Esophagus muscularis mucosa (tissue), 4 donors: ENCODE measurements around the gene SEMA6C. TPM values are rescaled to one million over a fixed set of nuclear protein-coding genes. Genes with fewer than 3 reads are reported as not detected.

Source experiments
- DNase-seq: peaks from one replicate; pipeline ENCODE4 v3.0.0-alpha.2; 2017; ENCODE audit errors: extremely low spot score
- H3K27ac ChIP-seq, 4 donors: fragments of 200-600 bp; sonication (generic); replicated peaks in 1 of 4; 1 replicate in 3 of 4; 2 replicates in 1 of 4; pipeline ENCODE4 v1.5.1; 2016 to 2019; ENCODE audit warnings: mild to moderate bottlenecking in 1 of 4
- H3K27me3 ChIP-seq, 4 donors: fragments of 200-600 bp; sonication (generic); one replicate each; pipeline versions ENCODE4 v1.5.1 to v1.6.0; 2016 to 2019
- H3K36me3 ChIP-seq, 4 donors: fragments of 200-600 bp; sonication (generic); one replicate each; pipeline ENCODE4 v1.5.1; 2016 to 2019
- H3K4me1 ChIP-seq, 4 donors: fragments of 200-600 bp; sonication (generic); one replicate each; pipeline ENCODE4 v1.5.1; 2016 to 2019
- H3K4me3 ChIP-seq, 4 donors: fragments of 200-600 bp; sonication (generic); 1 replicate in 2 of 4; 2 replicates in 2 of 4; pipeline ENCODE4 v1.5.1; 2016 to 2019; ENCODE audit warnings: mild to moderate bottlenecking in 4 of 4, moderate library complexity in 1 of 4
- H3K9me3 ChIP-seq, 4 donors: fragments of 200-600 bp; sonication (generic); 1 replicate in 3 of 4; 2 replicates in 1 of 4; pipeline ENCODE4 v1.5.1; 2016 to 2019
- CTCF ChIP-seq, 3 experiments: fragments of 200-600 bp in 2 of 3; fragments of 450-650 bp in 1 of 3; sonication (generic) in 2 of 3; IDR thresholded peaks; one replicate each; pipeline ENCODE4 v1.5.1; 2017 to 2019; ENCODE audit warnings: antibody characterized with exemption in 3 of 3, mild to moderate bottlenecking in 2 of 3, moderate library complexity in 1 of 3
- EP300 ChIP-seq: sonication (generic); formaldehyde crosslinking; IDR thresholded peaks from one replicate; pipeline ENCODE4 v1.6.1; 2017; ENCODE audit warnings: antibody characterized with exemption
- POLR2A ChIP-seq: fragments of 450-650 bp; IDR thresholded peaks from one replicate; pipeline ENCODE4 v1.6.1; 2017; ENCODE audit warnings: antibody characterized with exemption, moderate library complexity, mild to moderate bottlenecking, low read depth
- POLR2AphosphoS5 ChIP-seq, 2 donors: sonication (generic); formaldehyde crosslinking; IDR thresholded peaks; one replicate each; pipeline ENCODE4 v1.6.1; 2017; ENCODE audit warnings: antibody characterized with exemption in 2 of 2
- WGBS: methylation state at CpG from one replicate; pipeline ENCODE4 v1.1.5; 2018; 5-methylcytosine and 5-hydroxymethylcytosine counted together
- intact Hi-C: fragments of 100-400 bp; cut with DNase I; formaldehyde crosslinking; loops from one replicate; pipeline ENCODE4 v1.15.1; 2023
- total RNA-seq, 4 donors: library from RNA; depleted of rRNA; stranded (reverse); fragments of >200 nt; gene quantifications; one replicate each; pipeline versions ENCODE4 v1.1.0 to v1.2.1, GENCODE V29; 2016

SEMA6C gene
- total RNA-seq, 4 donors from 2014 or later = 5.3 to 12.2 (median 7.3) TPM

GRCh38 chr1:151176514-151177045 is 30.1 kb upstream of the SEMA6C start:
- Histone ChIP-seq H3K9me3 (no peaks in the 10 kb centered on the region), H3K4me1 (peaks cover 9 to 25% (median 22%) of the 10 kb centered on the region in 4 donors), H3K36me3 (peaks cover 41 to 86% (median 78%) of the 10 kb centered on the region in 4 donors), H3K27ac (peak overlapping the region; percentile 70 to 75 (median 72)), H3K27me3 (no peaks in the 10 kb centered on the region), H3K4me3 (no peak overlapping the region)
- intact Hi-C loops = no loop called here
- no peak for DNase-seq
- WGBS = 83% methylated on average over 17 of the region's 17 CpGs
- no peak for TF ChIP-seq EP300

GRCh38 chr1:151175863-151176262 is 29.4 kb upstream of the SEMA6C start, which contains the start of gene TMOD4:
Gene TMOD4 (minus strand): TSS chr1:151175981. CDS start chr1:151174875, 1,106 bp downstream.
- no peaks in the 10 kb centered on the region for H3K27me3 ChIP-seq
- H3K27ac ChIP-seq = peak within 1 kb of the TSS; percentile 70 to 75 (median 72)
- no peak within 1 kb of the TSS for H3K4me3 ChIP-seq
- DNase-seq = no peak
- TF ChIP-seq CTCF (IDR thresholded peaks at IDR 0.05) = peak; percentile 27 to 65 (median 30)
- no peak for TF ChIP-seq POLR2A
- no peak for TF ChIP-seq EP300
- peaks cover 9 to 25% (median 22%) of the 10 kb centered on the region in 4 donors for H3K4me1 ChIP-seq
- intact Hi-C loops = no loop called here
- WGBS = 49% methylated on average over 4 of the region's 4 CpGs
- no peaks in the 10 kb centered on the region for H3K9me3 ChIP-seq
- H3K36me3 ChIP-seq = peaks cover 36 to 84% (median 73%) of the 10 kb centered on the region in 4 donors

GRCh38 chr1:151175041-151175741 is 28.8 kb upstream of the SEMA6C start:
- Histone ChIP-seq H3K36me3 (peaks cover 29 to 84% (median 69%) of the 10 kb centered on the region in 4 donors), H3K9me3 (no peaks in the 10 kb centered on the region), H3K27ac (peak overlapping the region; percentile 70 to 75 (median 72)), H3K27me3 (no peaks in the 10 kb centered on the region), H3K4me3 (no peak overlapping the region), H3K4me1 (peaks cover 9 to 25% (median 22%) of the 10 kb centered on the region in 4 donors)
- DNase-seq = no peak
- no peak for TF ChIP-seq POLR2AphosphoS5 (IDR thresholded peaks at IDR 0.05)
- 38% methylated on average over 6 of the region's 6 CpGs for WGBS
- intact Hi-C loops = no loop called here

- no peak overlapping the region for H3K4me3 ChIP-seq
- no peaks in the 10 kb centered on the region for H3K27me3 ChIP-seq
- H3K36me3 ChIP-seq = peaks cover 13 to 75% (median 52%) of the 10 kb centered on the region in 4 donors
- no peak overlapping the region for H3K27ac ChIP-seq
- WGBS = 86% methylated on average over 5 of the region's 5 CpGs
- TF ChIP-seq CTCF (IDR thresholded peaks at IDR 0.05) (no peak), POLR2A (no peak), POLR2AphosphoS5 (IDR thresholded peaks at IDR 0.05) (no peak), EP300 (no peak)
- DNase-seq = no peak
- no peaks in the 10 kb centered on the region for H3K9me3 ChIP-seq
- H3K4me1 ChIP-seq = peaks cover 19 to 35% (median 33%) of the 10 kb centered on the region in 4 donors
- intact Hi-C loops = no loop called here
Observed at GRCh38 chr1:151171190-151171589, 24.8 kb upstream of the SEMA6C start.

GRCh38 chr1:151167116-151167515 is 20.7 kb upstream of the SEMA6C start:
- Histone ChIP-seq H3K36me3 (peaks cover 13 to 44% (median 29%) of the 10 kb centered on the region in 4 donors), H3K4me1 (peaks cover 19 to 41% (median 39%) of the 10 kb centered on the region in 4 donors), H3K4me3 (peak overlapping the region; percentile 65 to 88 (median 70)), H3K9me3 (no peaks in the 10 kb centered on the region), H3K27me3 (no peaks in the 10 kb centered on the region), H3K27ac (peak overlapping the region in 2 of 4 donors; percentile 85 to 93)
- intact Hi-C loops = no loop called here
- 78% methylated on average over 6 of the region's 6 CpGs for WGBS
- no peak for DNase-seq
- TF ChIP-seq POLR2AphosphoS5 (IDR thresholded peaks at IDR 0.05) = no peak
- no peak for TF ChIP-seq POLR2A
- no peak for TF ChIP-seq CTCF (IDR thresholded peaks at IDR 0.05)
- no peak for TF ChIP-seq EP300
